ENCODE data around the gene HES5.

The HES5 gene

DNA sequence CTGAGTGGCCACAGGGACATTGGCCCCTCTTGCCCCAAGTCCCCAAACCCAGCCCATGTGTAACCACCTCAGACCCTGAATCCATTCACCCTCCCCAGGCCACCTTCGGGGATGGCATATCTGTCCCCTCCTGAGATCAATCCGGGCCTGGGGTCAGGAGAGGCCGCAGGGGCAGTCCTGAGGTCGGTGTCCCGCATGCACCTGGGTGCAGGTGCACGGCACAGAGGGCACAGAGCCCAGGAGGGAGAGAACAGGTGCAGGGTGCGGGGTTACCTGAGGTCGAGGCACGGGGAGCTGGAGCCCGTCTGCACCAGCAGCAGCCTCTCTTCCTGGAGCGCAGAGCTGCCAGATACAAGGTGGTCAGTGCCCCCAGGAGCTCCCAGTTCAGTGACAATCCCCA is 20.5 kb downstream of the HES5 start:
- TF ChIP-seq NFIC (IDR thresholded peaks at IDR 0.05) (no peak), EGR1 (IDR thresholded peaks at IDR 0.05) (no peak), TCF12 (IDR thresholded peaks at IDR 0.05; ENCODE audit: low read depth) (no peak), TAF1 (IDR thresholded peaks at IDR 0.05; ENCODE audit: low read depth) (no peak), TEAD4 (IDR thresholded peaks at IDR 0.05) (no peak), EP300 (IDR thresholded peaks at IDR 0.05; ENCODE audit: borderline replicate concordance) (no peak)
- TF ChIP-seq, protein P1, sequence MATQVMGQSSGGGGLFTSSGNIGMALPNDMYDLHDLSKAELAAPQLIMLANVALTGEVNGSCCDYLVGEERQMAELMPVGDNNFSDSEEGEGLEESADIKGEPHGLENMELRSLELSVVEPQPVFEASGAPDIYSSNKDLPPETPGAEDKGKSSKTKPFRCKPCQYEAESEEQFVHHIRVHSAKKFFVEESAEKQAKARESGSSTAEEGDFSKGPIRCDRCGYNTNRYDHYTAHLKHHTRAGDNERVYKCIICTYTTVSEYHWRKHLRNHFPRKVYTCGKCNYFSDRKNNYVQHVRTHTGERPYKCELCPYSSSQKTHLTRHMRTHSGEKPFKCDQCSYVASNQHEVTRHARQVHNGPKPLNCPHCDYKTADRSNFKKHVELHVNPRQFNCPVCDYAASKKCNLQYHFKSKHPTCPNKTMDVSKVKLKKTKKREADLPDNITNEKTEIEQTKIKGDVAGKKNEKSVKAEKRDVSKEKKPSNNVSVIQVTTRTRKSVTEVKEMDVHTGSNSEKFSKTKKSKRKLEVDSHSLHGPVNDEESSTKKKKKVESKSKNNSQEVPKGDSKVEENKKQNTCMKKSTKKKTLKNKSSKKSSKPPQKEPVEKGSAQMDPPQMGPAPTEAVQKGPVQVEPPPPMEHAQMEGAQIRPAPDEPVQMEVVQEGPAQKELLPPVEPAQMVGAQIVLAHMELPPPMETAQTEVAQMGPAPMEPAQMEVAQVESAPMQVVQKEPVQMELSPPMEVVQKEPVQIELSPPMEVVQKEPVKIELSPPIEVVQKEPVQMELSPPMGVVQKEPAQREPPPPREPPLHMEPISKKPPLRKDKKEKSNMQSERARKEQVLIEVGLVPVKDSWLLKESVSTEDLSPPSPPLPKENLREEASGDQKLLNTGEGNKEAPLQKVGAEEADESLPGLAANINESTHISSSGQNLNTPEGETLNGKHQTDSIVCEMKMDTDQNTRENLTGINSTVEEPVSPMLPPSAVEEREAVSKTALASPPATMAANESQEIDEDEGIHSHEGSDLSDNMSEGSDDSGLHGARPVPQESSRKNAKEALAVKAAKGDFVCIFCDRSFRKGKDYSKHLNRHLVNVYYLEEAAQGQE (IDR thresholded peaks at IDR 0.05; ENCODE audit: low read depth): no peak

DNA sequence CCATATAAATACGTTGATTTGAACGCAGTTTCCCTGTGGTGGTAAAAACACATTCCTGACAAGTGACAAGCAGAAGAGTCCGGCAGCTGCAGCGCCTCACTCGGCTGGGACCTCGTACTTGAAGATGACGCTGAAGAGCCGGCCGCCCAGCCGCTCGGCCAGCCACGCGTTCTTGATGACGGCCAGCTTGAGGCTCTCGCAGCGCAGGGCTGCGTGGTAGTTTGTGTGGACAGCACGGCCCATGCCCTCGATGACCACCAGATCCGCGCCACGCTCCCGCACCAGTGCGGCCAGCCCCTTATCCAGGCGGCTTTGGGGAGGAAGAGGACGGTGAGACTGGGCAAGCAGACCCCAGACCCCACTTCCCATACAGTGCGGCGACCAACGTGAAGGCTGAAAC is 21.3 kb downstream of the HES5 start:
- TF ChIP-seq ZBTB7A (IDR thresholded peaks at IDR 0.05; ENCODE audit: low read depth) (no peak), YY1 (IDR thresholded peaks at IDR 0.05; ENCODE audit: low read depth) (no peak), FOXM1 (IDR thresholded peaks at IDR 0.05; ENCODE audit: borderline replicate concordance, low read depth) (no peak), RAD21 (IDR thresholded peaks at IDR 0.05; ENCODE audit: low read depth) (no peak), CREB1 (IDR thresholded peaks at IDR 0.05; ENCODE audit: low read depth) (no peak), EGR1 (IDR thresholded peaks at IDR 0.05) (no peak), NFIC (IDR thresholded peaks at IDR 0.05) (no peak), TAF1 (IDR thresholded peaks at IDR 0.05; ENCODE audit: low read depth) (no peak), TEAD4 (IDR thresholded peaks at IDR 0.05) (no peak), EP300 (IDR thresholded peaks at IDR 0.05; ENCODE audit: borderline replicate concordance) (no peak), TCF12 (IDR thresholded peaks at IDR 0.05; ENCODE audit: low read depth) (no peak), CEBPB (IDR thresholded peaks at IDR 0.05) (no peak)
- TF ChIP-seq, protein P1 (IDR thresholded peaks at IDR 0.05; ENCODE audit: low read depth): no peak
- TF ChIP-seq, protein P2, sequence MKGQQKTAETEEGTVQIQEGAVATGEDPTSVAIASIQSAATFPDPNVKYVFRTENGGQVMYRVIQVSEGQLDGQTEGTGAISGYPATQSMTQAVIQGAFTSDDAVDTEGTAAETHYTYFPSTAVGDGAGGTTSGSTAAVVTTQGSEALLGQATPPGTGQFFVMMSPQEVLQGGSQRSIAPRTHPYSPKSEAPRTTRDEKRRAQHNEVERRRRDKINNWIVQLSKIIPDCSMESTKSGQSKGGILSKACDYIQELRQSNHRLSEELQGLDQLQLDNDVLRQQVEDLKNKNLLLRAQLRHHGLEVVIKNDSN (IDR thresholded peaks at IDR 0.05): no peak

DNA sequence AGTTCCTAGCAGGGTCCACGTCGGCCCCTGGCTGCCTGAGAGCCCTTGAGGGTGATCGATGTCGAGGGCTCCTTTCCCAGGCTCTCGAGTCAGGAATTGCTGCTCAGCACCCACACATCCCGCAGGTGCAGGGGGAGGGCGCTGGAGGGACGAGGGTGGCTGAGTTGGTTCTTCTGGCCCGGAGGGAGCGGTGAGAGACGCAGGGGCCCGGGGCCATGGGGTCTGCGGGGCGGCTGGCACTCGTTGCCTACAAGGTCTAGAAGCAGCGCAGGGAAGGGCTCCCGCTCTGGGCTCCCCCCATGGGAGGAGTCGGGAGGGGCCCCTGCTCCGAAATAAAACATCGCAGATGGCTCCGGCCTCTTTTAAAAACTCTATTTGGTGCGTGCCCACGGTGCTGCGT is 21.9 kb downstream of the HES5 start:
- TF ChIP-seq TAF1 (IDR thresholded peaks at IDR 0.05; ENCODE audit: low read depth): no peak
- TF ChIP-seq, protein P2 (IDR thresholded peaks at IDR 0.05): no peak
- no peak for TF ChIP-seq TCF12 (IDR thresholded peaks at IDR 0.05; ENCODE audit: low read depth)
- TF ChIP-seq RAD21 (IDR thresholded peaks at IDR 0.05; ENCODE audit: low read depth): no peak
- no peak for TF ChIP-seq NFIC (IDR thresholded peaks at IDR 0.05)
- TF ChIP-seq CREB1 (IDR thresholded peaks at IDR 0.05; ENCODE audit: low read depth): no peak
- no peak for TF ChIP-seq ZBTB7A (IDR thresholded peaks at IDR 0.05; ENCODE audit: low read depth)
- no peak for TF ChIP-seq FOXM1 (IDR thresholded peaks at IDR 0.05; ENCODE audit: borderline replicate concordance, low read depth)
- no peak for TF ChIP-seq TEAD4 (IDR thresholded peaks at IDR 0.05)
- no peak for TF ChIP-seq YY1 (IDR thresholded peaks at IDR 0.05; ENCODE audit: low read depth)
- TF ChIP-seq EGR1 (IDR thresholded peaks at IDR 0.05): no peak
- no peak for TF ChIP-seq EP300 (IDR thresholded peaks at IDR 0.05; ENCODE audit: borderline replicate concordance)
- TF ChIP-seq, protein P3, sequence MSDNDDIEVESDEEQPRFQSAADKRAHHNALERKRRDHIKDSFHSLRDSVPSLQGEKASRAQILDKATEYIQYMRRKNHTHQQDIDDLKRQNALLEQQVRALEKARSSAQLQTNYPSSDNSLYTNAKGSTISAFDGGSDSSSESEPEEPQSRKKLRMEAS (IDR thresholded peaks at IDR 0.05): no peak
- no peak for TF ChIP-seq CEBPB (IDR thresholded peaks at IDR 0.05)

DNA sequence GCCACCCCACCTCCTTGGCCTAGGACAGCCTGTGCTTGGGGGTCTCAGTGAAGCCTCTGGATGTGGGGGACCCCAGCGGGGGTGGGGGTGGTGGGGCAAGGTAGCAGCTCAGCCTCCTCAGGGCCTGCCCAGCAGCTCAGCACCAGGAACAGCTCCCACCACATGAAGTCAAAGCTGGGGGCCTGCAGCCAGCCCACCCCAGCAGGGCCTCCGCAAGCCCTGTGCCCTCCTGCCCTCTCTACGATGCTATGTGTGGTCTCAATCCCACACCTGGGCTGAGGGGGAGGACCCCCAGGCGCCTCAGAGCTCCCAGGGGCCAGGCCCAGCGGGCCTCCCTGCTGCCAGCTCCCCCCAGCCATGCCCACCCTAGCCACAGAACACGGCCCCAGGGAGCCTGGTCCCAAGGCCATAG is 22.3 kb downstream of the HES5 start:
- no peak for TF ChIP-seq RAD21 (IDR thresholded peaks at IDR 0.05; ENCODE audit: low read depth)
- TF ChIP-seq, protein P1 (IDR thresholded peaks at IDR 0.05; ENCODE audit: low read depth): peak; percentile 66

DNA sequence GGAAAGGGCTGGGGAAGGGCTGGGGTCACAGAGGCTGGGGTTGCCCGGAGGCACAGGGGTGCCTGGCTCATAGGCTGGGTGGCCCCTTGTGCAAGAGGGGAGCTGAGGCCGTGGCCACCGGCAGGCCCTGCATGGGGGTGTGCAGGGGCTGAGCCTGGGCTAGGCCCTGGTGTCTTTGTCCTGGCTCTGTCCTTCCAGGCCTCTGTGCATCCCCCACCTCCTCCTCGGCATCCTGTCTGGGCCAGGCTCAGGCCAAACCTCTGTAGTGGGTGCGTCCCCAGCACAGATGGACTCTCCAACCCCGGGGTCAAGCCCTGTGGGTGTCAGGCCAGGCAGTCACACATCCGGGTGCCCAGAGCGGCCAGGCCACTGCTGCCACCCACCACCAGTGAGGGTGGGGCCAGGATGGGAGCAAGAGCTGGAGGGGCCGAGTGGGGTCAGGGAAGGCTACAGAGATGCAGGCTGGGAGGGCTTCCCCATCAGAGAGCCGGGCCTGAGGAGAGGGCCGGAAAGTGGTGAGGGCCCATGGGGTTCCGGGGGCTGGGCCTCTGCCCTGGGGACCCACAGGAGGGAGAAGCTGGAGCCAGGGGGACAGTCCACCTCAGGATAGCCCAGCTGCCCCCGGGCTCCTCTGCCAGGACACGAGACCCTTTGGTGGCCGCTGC is 23.0 kb downstream of the HES5 start:
- TF ChIP-seq, protein P2 (IDR thresholded peaks at IDR 0.05): no peak
- TF ChIP-seq EGR1 (IDR thresholded peaks at IDR 0.05) (no peak), FOXM1 (IDR thresholded peaks at IDR 0.05; ENCODE audit: borderline replicate concordance, low read depth) (no peak), RAD21 (IDR thresholded peaks at IDR 0.05; ENCODE audit: low read depth) (no peak), TEAD4 (IDR thresholded peaks at IDR 0.05) (no peak), EP300 (IDR thresholded peaks at IDR 0.05; ENCODE audit: borderline replicate concordance) (no peak), TCF12 (IDR thresholded peaks at IDR 0.05; ENCODE audit: low read depth) (no peak), ZBTB7A (IDR thresholded peaks at IDR 0.05; ENCODE audit: low read depth) (no peak)
- TF ChIP-seq, protein P1 (IDR thresholded peaks at IDR 0.05; ENCODE audit: low read depth): no peak
